Mucosa of descending colon (tissue), 3 donors: ENCODE measurements around the gene DPP6. TPM values are rescaled to one million over a fixed set of nuclear protein-coding genes. Genes with fewer than 3 reads are reported as not detected.

ENCODE experiments used
- ATAC-seq: fragments of 200-7000 bp; cut with Tn5 transposase; one replicate; pipeline ENCODE4 v1.9.1; 2020; ENCODE audit warnings: mild to moderate bottlenecking, moderate library complexity
- DNase-seq, 3 donors: peaks; one replicate each; pipeline ENCODE4 v3.0.0-alpha.2; 2020
- H3K36me3 ChIP-seq: fragments of 200-600 bp; one replicate; pipeline ENCODE4 v1.8.0; 2021; ENCODE audit warnings: low read depth, mild to moderate bottlenecking
- H3K4me1 ChIP-seq: fragments of 200-600 bp; one replicate; pipeline ENCODE4 v1.8.0; 2021; ENCODE audit warnings: low read depth, mild to moderate bottlenecking
- H3K4me3 ChIP-seq: fragments of 200-600 bp; one replicate; pipeline ENCODE4 v1.8.0; 2021; ENCODE audit warnings: mild to moderate bottlenecking
- H3K9me3 ChIP-seq: fragments of 200-600 bp; one replicate; pipeline ENCODE4 v1.8.0; 2021; ENCODE audit warnings: mild to moderate bottlenecking
- CTCF ChIP-seq: fragments of 200-600 bp; IDR thresholded peaks from one replicate; pipeline ENCODE4 v1.8.0; 2022; ENCODE audit warnings: antibody characterized with exemption, mild to moderate bottlenecking
- intact Hi-C, 2 donors: fragments of 100-400 bp; cut with DNase I in 1 of 2; cut with micrococcal nuclease in 1 of 2; formaldehyde crosslinking; loops; one replicate each; pipeline versions ENCODE4 v1.11.0 to v1.11.1; 2022; cut with DNase I, micrococcal nuclease
- total RNA-seq, 3 donors: library from RNA; stranded (reverse); fragmentation: NEBNext Ultra II Directional in 2 of 3; extraction: Animal tissue kit (Norgen Biotek cat#: 25700) in 2 of 3; gene quantifications; one replicate each; pipeline versions ENCODE4 v1.2.1 to v1.2.4, GENCODE V29; 2021 to 2023
- donor health status: DM: no; HTN: no; CAD: no; lungs with moderate emphysema.
- donor health status: DM: no; HTN: no; CAD: no.
- donor health status: DM: no; HTN: yes; CAD: no.

The DPP6 gene
- total RNA-seq, 3 donors from 2014 or later, result 1.3 to 33.8 (median 1.5) TPM

DNA sequence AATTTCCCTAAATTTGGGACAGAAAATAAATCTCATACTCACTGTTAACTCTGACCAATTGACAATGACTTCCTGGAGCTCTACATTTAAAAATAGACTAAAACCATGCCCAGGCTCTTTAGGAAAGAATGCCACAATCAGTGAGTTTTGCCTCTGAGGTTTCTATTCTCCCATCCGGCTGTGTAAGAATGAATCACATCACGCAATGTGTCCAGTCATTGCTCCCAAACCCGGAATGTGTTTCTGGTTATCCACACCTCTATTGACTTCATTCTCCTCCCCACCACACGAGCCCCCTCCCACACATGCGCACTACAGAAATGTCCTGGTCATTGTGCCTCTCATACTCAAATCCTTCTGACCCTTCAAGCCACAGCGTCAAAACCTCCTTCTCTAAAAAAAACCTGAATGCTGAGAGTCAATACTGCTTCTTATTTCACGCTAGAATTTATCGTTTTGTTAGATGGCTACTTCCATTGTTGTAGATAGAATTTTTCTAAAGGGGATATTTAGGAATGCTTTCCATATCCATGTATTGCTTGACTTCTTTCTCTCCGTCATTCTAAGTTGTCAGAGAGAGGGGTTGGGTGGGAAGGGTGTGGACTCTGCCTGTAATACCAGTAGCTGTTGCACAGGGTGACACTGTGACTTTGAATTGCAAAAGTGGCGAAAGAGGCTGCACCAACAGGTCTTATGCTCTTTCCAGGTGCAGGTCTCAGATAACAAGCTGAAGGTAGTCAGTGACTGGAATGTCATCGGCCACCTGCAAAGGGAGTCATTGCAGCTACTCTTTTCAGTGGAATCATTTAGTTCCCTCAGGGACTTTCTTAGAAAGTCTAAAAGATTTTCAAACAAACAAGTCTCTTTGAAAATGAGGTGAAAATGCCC is 594.2 kb downstream of the DPP6 start:
- no peaks in the 10 kb centered on the region for H3K9me3 ChIP-seq
- H3K4me1 ChIP-seq, result no peaks in the 10 kb centered on the region
- H3K4me3 ChIP-seq, result no peak overlapping the region
- intact Hi-C loops, result no loop called here
- DNase-seq (no peak), ATAC-seq (no peak)
- H3K36me3 ChIP-seq, result no peaks in the 10 kb centered on the region
- TF ChIP-seq CTCF, result no peak

GRCh38 chr7:154647625-154648024 is 595.4 kb downstream of the DPP6 start:
- ATAC-seq, result no peak
- intact Hi-C loops, result no loop called here
- no peak for TF ChIP-seq CTCF
- no peaks in the 10 kb centered on the region for H3K36me3 ChIP-seq
- no peaks in the 10 kb centered on the region for H3K9me3 ChIP-seq
- no peaks in the 10 kb centered on the region for H3K4me1 ChIP-seq
- no peak overlapping the region for H3K4me3 ChIP-seq
- no peak for DNase-seq

DNA sequence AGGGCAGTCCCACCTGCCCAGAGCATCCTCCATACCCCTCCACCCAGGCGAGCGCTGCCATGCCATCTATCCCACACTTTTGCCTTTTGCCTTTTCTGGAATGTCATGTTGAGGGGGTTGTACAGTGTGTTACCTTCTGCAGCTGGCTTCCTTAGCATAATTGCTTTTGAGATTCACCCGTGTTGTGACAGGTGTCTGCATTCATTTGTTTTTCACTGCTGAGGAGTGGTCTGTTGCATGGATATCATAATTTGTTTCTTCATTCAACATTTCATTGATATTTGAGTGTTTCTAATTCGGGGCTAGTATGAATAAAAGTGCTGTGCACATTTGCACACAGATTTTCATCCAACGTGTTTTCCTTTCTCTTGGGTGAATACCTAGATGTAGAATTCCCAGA is 596.8 kb downstream of the DPP6 start:
- intact Hi-C loops, result no loop called here
- DNase-seq (no peak), ATAC-seq (no peak)

DNA sequence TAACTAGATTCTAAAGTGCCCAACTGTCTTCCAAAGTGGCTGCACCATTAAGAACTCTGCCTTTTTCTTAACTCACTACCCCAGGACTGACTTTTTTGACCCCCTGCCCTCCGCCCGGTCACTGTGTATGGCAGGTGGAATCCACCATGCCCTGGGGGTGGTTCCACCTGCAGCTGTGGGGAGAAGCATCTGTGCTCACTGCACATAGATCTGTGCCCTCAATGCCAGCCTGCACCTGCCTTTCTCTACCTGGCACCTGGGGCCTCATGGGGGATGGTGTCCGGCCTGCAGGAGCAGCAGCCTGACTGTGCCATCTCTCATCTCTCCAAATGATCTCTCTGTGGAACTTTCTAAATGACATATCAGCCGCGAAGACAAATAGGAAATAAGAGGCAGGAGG is 597.2 kb downstream of the DPP6 start:
- ATAC-seq (no peak), DNase-seq (no peak)
- H3K36me3 ChIP-seq, result no peaks in the 10 kb centered on the region
- H3K4me3 ChIP-seq, result no peak overlapping the region
- no peaks in the 10 kb centered on the region for H3K9me3 ChIP-seq
- TF ChIP-seq CTCF, result no peak
- no peaks in the 10 kb centered on the region for H3K4me1 ChIP-seq
- intact Hi-C loops, result no loop called here

More for the DNA sequence above, 596.8 kb downstream of the DPP6 start:
- TF ChIP-seq CTCF, result no peak
- Histone ChIP-seq H3K4me1 (no peaks in the 10 kb centered on the region), H3K4me3 (no peak overlapping the region), H3K9me3 (no peaks in the 10 kb centered on the region), H3K36me3 (no peaks in the 10 kb centered on the region)

- no peaks in the 10 kb centered on the region for H3K36me3 ChIP-seq
- H3K4me3 ChIP-seq, result no peak overlapping the region
- intact Hi-C loops, result no loop called here
- H3K9me3 ChIP-seq, result no peaks in the 10 kb centered on the region
- TF ChIP-seq CTCF, result no peak
- H3K4me1 ChIP-seq, result no peaks in the 10 kb centered on the region
- no peak for ATAC-seq
- no peak for DNase-seq
Observed at GRCh38 chr7:154650275-154650674, 598.1 kb downstream of the DPP6 start.
